Dedifferentiated amniotic fluid mesenchymal stem cell (primary cell): ENCODE results near the gene PTPRN2.

Source experiments
- DNase-seq: peaks from one replicate; pipeline ENCODE4 v3.0.0-alpha.2; 2016; ENCODE audit errors: extremely low spot score

PTPRN2 gene

DNA sequence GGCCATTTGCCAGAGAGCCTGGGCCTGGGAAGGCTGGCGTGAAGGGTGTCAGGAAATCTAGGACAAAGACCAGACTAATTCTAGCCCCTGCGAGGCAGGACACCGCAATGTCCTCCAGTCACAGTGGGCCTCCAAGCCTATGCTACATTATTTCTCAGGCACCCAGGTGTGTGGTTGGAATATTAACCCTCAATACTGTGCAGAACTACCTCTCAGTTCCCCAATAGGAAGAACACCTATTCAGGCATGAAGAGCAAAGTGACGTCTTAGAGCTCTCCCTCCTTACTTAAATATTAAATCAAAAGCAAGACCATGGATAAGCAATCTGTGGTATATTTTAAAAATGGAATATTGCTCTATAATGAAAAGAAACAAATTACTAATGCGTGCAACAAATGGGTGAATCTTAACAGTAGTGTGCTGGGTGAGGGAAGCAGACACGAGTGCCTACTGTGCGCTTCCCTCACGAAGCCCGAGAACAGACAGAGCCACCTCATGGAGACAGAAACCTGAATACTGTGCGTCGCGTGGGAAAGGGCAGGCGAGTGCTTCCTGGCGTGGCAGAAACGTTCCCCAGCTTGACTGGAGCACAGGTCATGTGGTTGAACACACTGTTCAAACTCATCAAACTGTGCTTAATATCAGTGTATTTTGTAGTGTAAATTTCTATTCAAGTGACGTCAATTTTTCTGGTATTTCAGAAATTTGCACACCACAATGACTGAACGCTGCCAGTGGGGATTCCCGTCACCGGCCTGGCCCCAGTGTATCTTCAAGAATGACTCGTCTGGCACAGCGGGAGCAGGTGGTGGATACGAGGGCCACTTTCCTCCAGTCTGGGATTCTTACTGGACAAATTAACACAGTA is 15.5 kb upstream of the PTPRN2 start:
- DNase-seq, result no peak

GRCh38 chr7:158602041-158602440 is 14.4 kb upstream of the PTPRN2 start:
- DNase-seq, result no peak

GRCh38 chr7:158601090-158601489 is 13.5 kb upstream of the PTPRN2 start:
- DNase-seq, result no peak

GRCh38 chr7:158596745-158597144 is 9.1 kb upstream of the PTPRN2 start:
- no peak for DNase-seq

DNA sequence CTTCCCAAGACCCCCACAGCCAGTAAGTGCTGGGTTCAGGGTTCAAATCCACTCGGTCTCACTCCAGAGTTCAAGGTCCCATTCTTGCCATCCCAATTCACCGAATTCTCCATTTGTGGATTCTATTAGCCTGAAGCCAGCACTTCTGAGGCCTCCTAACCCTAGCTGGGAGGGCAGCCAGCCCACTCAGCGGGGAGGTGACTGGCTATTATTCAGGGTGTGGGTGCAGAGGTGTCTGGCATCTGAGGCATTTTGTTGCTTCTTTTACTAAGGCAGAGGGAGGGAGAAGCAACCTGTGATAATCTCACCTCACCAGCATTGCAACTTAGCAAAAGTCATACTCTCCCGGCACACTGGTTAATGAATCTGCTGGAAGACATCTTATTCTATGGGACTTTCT is 8.7 kb upstream of the PTPRN2 start:
- DNase-seq, result no peak

DNA sequence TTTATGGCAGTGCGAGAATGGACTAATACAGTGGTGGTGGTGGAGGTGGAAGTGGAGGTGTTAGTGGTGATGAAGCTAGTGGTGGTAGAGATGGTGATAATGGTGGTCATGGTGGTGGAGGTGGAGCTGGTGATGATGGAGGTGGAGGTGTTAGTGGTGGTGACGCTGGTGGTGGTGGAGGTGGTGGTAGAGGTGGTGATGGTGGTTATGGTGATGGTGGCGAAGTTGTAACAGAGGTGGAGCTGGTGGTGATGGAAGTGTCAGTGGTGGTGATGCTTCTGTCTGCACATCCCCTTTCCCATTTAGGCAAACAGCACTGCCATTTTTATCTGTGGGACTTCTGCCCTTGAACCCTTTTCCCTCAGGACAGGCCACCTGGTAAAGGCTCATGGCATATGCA is 7.4 kb upstream of the PTPRN2 start:
- no peak for DNase-seq

- DNase-seq, result no peak
Measured at GRCh38 chr7:158592541-158592940, 4.9 kb upstream of the PTPRN2 start.

DNA sequence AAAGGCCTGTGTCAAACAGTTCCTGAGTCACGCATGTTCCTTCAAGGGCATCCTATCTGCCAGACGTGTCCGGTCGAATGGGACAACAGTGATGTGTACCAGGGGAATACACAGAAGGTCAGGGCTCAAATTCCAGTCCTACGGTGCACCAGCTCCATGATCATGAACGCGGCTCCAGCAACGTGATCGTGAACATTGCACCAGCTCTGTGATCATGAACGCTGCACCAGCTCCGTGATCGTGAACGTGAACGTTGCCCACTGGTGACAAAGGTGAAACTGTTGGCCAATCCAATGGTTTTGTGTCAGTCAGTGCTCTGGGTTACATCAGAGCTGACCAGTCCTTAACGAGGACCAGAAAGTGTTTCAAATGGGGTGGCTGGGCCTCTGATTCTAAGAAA is 4.3 kb upstream of the PTPRN2 start:
- DNase-seq, result no peak

DNA sequence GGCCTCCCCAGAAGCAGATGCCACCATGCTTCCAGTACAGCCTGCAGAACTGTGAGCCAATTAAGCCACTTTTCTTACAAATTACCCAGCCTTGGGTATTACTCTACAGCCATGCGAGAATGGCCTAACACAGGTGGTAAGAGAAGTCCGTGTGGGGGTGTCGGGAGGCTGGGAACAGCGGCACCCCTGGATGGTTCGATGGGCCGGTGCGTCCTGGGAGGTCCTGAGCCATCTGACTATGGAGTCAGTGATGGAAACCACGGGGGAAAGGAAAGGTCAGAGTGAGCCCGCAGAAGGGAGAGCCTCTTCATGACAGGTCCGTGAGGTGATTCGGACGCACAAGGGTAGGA is 2.5 kb upstream of the PTPRN2 start:
- no peak for DNase-seq

GRCh38 chr7:158589653-158590052 is 2.0 kb upstream of the PTPRN2 start:
- no peak for DNase-seq

DNA sequence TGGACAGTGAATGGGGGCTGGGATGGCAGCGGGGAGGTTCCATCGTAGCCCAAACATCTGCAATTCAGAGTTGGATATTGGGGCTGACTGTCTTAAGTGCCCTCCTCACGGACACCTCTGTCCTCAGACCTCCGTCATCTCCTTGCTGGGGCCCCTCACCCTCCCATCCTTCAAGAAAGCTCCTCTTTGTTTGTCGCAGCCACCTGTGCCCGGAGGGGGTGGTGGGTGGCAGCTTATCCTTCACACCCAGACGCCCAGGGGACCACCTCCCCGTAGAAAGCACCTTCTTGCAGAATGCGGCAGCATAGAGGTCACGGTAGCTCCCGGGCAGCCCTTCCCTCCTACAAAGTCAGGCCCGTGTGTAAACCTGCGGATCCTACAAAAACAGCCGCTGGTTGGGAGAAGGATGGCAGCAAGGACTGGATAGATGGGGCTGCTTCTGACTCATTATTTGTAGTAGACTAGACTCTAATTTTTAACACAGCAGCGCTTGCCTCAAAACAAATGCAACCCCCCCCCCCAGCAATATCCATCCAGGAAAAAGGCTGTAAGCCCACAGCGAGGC is 1.3 kb upstream of the PTPRN2 start:
- DNase-seq, result no peak

GRCh38 chr7:158588085-158588877 is 658 bp upstream of the PTPRN2 start:
- no peak for DNase-seq

DNA sequence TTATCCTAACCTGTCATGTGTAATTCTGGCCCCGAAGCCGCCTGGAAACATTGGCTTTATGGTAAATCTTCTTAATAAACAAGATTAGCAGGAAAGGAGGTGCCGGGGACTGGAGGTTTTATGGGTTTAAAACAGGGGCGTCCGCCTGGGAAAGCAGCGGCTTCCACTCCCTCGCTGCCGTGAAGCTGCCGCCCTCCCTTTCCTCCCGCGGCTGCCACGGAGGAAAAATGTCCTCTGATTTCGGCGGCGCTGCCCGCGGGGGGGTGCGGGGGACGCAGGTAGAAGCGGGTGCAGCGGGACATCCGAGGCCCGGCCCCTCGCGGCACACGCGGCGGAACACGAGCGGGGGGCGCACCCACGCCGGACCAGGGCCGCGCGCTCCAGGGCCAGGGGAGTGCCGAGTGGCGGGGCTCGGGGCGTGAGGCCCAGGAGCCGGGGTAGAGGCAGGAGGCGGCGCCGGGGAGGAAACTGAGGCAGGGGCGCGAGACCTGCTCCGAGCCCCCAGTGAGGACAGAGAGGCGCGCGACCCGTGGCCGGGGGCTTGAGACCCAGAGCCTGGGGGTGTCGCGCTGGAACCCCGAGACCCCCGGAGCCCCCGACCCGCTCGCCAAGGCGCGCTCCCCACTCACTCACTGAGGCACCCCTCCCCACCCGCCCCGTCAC is 993 bp downstream of the PTPRN2 start:
- no peak for DNase-seq

GRCh38 chr7:158585721-158586498 is 1.7 kb downstream of the PTPRN2 start:
- DNase-seq, result no peak

DNA sequence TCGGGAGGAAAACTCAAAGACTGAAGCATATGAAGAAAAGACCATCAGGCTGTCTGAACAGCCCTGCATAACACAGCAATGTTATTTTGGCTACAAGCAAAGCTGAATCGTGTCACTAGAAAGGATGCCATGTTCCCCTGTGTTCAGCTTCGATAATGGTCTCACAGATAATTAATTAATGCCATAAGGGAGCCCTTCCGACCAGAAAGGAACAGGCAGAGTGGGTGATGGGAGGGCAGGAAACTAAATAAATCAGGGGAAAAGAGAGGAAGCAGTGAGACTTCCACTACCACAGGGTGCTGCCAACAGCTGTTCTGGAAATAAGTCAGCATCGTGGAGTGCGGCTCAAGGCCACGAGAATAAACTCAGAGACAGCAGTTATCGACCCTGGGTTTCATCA is 3.2 kb downstream of the PTPRN2 start:
- no peak for DNase-seq

DNA sequence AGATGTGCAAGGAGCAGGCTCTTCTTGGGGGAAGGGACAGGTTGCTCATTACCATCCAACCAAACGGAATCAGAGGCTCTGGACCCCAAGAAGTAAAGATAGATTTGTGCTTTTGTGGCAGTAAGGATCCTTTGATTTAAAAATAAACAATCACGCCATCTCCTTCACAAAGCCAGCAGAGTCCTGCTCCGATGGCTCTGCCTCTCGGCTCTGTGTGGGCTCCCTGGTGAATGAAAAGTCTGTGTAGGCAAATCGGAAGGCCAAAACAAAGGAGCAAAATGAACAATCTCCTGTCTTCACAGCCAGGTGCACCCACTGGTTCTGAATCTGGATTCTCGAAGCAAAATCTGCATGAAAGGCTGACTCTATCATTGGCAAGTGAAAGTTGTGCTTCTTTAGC is 3.8 kb downstream of the PTPRN2 start:
- DNase-seq, result no peak

- no peak for DNase-seq
Measured at GRCh38 chr7:158583143-158583542, 4.5 kb downstream of the PTPRN2 start.

DNA sequence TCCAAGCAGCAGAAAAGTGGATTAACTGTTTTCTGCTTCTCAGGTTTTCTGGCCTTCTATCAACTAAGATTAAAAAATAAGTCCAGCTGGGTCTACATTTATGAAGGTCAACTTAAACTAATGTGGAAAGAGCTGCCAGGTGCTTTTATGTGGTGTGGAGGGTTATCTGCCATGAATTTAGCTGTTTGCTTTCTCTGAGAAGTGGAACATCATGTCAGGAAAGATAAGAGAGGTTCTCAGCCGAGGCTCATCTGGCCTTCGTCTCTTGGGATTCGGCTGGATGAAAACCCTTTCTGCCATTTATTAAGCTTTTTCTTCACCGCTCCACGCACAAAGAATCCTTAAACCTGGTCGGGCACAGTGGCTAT is 5.5 kb downstream of the PTPRN2 start:
- DNase-seq, result no peak

DNA sequence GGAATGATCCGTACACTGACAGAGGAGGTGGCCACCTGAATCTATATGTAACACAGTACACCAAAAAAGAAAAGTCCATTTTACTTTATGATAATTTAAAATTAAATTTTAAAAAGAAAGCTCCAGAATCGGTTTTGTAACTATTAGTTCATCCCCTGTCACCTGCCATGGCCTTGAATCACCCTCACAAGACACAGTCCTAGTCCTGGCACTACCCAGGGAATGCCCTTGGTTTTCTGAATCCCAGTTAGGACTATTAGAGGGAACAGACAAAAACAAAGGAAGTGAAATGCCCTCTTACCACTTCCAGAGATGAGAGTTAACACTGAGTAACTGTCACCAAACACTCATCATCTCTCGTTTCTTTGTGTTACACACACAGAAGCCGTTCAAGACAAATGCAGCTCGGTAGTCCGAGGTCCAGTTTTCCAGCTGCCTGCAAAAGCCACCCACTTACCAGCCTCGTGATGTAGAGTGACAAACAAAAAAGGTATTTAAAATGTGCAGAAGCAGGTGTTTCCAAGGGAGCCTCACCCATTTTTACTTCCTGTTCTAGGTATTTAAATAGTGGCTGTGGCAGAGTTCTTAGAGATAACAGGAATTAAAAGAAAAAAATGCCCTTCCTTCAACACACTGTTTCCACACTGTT is 6.1 kb downstream of the PTPRN2 start:
- no peak for DNase-seq

- no peak for DNase-seq
Measured at GRCh38 chr7:158579662-158580646, 7.7 kb downstream of the PTPRN2 start.
